Esophagus squamous epithelium (tissue), 4 donors: ENCODE data around the gene PUS7.

Experiments
- POLR2A ChIP-seq, 4 donors: fragments of 450-650 bp; IDR thresholded peaks; one replicate each; pipeline ENCODE4 v1.6.1; 2017; ENCODE audit warnings: antibody characterized with exemption in 4 of 4, mild to moderate bottlenecking in 4 of 4, moderate library complexity in 3 of 4
- TF ChIP-seq, protein P1 (sequence below), 6 experiments: fragments of 450-650 bp in 4 of 6; fragments of 200-600 bp in 2 of 6; sonication (generic) in 2 of 6; IDR thresholded peaks; one replicate each; pipeline ENCODE4 v1.5.1; 2016 to 2019; ENCODE audit warnings: antibody characterized with exemption in 6 of 6, mild to moderate bottlenecking in 4 of 6, moderate library complexity in 4 of 6

DNA sequence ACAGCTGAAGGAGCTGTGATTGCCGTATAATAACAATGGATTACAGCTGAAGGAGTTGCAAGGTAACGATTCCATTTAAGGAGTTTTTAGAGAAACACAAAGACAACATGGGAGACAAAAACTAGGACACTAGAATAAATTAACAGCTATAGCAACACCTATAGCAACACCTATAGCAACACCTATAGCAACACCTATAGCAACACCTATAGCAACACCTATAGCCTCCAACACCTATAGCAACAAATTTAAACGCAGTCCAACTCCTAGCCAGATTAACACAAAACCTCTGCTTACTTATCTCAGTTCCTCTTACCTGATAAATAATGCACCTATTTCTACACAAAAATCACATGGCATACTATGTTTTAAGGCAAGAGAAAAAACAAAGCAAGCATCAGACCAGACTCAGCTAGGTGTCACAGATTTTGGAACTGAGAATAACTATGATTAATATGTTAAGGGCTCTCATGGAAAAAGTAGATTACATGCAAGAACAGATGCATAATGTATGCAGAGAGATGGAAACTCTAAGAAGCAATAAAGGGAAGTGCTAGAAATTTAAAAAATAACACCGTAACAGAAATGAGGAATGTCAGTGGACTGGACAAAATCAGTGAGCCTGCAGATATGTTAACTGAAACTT, 77.6 kb downstream of the PUS7 start:
- no peak for TF ChIP-seq POLR2A (IDR thresholded peaks at IDR 0.05)
- TF ChIP-seq, protein P1, sequence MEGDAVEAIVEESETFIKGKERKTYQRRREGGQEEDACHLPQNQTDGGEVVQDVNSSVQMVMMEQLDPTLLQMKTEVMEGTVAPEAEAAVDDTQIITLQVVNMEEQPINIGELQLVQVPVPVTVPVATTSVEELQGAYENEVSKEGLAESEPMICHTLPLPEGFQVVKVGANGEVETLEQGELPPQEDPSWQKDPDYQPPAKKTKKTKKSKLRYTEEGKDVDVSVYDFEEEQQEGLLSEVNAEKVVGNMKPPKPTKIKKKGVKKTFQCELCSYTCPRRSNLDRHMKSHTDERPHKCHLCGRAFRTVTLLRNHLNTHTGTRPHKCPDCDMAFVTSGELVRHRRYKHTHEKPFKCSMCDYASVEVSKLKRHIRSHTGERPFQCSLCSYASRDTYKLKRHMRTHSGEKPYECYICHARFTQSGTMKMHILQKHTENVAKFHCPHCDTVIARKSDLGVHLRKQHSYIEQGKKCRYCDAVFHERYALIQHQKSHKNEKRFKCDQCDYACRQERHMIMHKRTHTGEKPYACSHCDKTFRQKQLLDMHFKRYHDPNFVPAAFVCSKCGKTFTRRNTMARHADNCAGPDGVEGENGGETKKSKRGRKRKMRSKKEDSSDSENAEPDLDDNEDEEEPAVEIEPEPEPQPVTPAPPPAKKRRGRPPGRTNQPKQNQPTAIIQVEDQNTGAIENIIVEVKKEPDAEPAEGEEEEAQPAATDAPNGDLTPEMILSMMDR (IDR thresholded peaks at IDR 0.05) = no peak
